GM23248 (cell line): ENCODE data around the gene RANBP9.

Experiments used
- EZH2 ChIP-seq: fragments of 200-600 bp; sonication (generic); IDR thresholded peaks from 2 replicates; pipeline ENCODE4 v1.6.1; 2018; ENCODE audit warnings: antibody characterized with exemption, mild to moderate bottlenecking; ENCODE audit not compliant: insufficient read depth, poor library complexity, severe bottlenecking
- EZH2phosphoT487 ChIP-seq: fragments of 200-600 bp; sonication (generic); IDR thresholded peaks from 2 replicates; pipeline ENCODE4 v1.6.1; 2018; ENCODE audit warnings: antibody characterized with exemption, moderate library complexity, mild to moderate bottlenecking, low read depth; ENCODE audit not compliant: insufficient read depth

- TF ChIP-seq EZH2 = no peak
- TF ChIP-seq EZH2phosphoT487 = no peak
These were observed 11.4 kb downstream of the RANBP9 start for GRCh38 chr6:13700232-13700631.
